ENCODE data around the gene DLGAP1. TPM values are rescaled to one million over a fixed set of nuclear protein-coding genes. Genes with fewer than 3 reads are reported as not detected.

DLGAP1 gene
- total and polyA plus RNA-seq, 2 of the 4 experiments (the other 2 are of a cell fraction) = under 0.01 to 0.09 TPM

DNA sequence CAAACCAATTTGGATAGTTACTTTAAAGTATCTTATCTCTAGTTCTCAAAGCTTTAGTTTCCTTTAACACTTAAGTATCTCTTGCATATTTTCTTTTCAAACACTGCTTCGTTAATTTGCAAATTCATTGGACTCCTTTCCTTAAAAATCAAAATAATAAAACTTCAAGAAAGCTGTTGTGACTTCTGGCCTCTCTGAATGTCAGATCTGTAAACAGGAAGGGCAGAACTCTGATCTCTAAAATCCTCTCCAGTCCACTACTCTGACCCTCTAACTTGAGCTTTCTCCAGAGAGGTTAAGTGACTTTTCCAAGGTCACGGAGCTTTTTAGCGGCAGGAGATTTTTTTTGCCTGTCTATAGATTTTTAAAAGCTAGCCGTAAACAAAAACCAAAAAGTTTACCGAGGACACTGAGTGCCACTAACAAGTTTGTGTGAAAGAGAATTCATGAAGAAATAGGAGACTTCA is 849.6 kb downstream of the DLGAP1 start:
- in situ Hi-C loops (cut with MboI; ENCODE audit: low sequenced_read_pairs) (loop anchor here (25.0 kb wide), 1 partner anchor 618 kb away; no protein-coding TSS in a partner anchor), intact Hi-C loops (cut with micrococcal nuclease) (no loop called here), dilution Hi-C loops (cut with HindIII; ENCODE audit: low sequenced_read_pairs, unreplicated experiment) (no loop called here)
- Histone ChIP-seq H3K4me1 (ENCODE audit: control insufficient read depth, insufficient read depth, low read length) (peaks cover 12% of the 10 kb centered on the region), H2AK5ac (ENCODE audit: low read depth, low read length) (peak overlapping the region; percentile 95), H3K4me2 (ENCODE audit: low read depth, low read length) (peak overlapping the region; percentile 100), H3K56ac (ENCODE audit: extremely low read depth, insufficient read depth, low read length) (peak overlapping the region; percentile 99), H4K20me1 (ENCODE audit: insufficient read depth, low read length) (no peaks in the 10 kb centered on the region), H2BK20ac (ENCODE audit: low read depth, low read length) (peak overlapping the region; percentile 94), H3K4ac (ENCODE audit: low read depth, low read length) (peak overlapping the region; percentile 99), H3K9me3 (ENCODE audit: control insufficient read depth, insufficient read depth, low read length) (no peaks in the 10 kb centered on the region), H4K91ac (ENCODE audit: insufficient read depth, low read depth, low read length) (peak overlapping the region; percentile 99), H2BK120ac (ENCODE audit: low read depth, low read length) (peak overlapping the region; percentile 99), H4K5ac (ENCODE audit: low read depth, low read length) (peak overlapping the region; percentile 100), H3K36me3 (ENCODE audit: control insufficient read depth, insufficient read depth, low read length) (no peaks in the 10 kb centered on the region), H4K8ac (ENCODE audit: low read depth in 2 of 2, low read length in 2 of 2) (peak overlapping the region; percentile 98), H3K27me3 (ENCODE audit: control insufficient read depth, insufficient read depth, low read length) (no peaks in the 10 kb centered on the region), H3K79me1 (ENCODE audit: low read depth in 1 of 2, low read length in 2 of 2) (peaks cover 10 to 44% of the 10 kb centered on the region in 2 experiments), H3K9ac (ENCODE audit: low read depth, low read length) (peak overlapping the region; percentile 100), H2AFZ (replicated peaks; ENCODE audit: low read length, poor library complexity) (no peak overlapping the region), H3K9me1 (ENCODE audit: insufficient read depth, low read length) (peaks cover 7% of the 10 kb centered on the region; the same call in 1 of the 2 replicates), H2AK9ac (replicated peaks; ENCODE audit: low read depth, low read length, poor library complexity) (peak overlapping the region; percentile 42), H2BK5ac (ENCODE audit: low read depth, low read length, poor library complexity, severe bottlenecking) (peak overlapping the region; percentile 100), H3K18ac (ENCODE audit: low read depth, low read length) (peak overlapping the region; percentile 99), H3K14ac (replicated peaks; ENCODE audit: low read depth, low read length) (peak overlapping the region; percentile 97), H3K27ac (ENCODE audit: insufficient read depth, low read length) (peak overlapping the region; percentile 100), H3K23ac (ENCODE audit: low read depth, low read length) (peak overlapping the region; percentile 98), H3K4me3 (ENCODE audit: insufficient read depth, low read depth, low read length) (peak overlapping the region; percentile 49), H2BK15ac (ENCODE audit: low read depth, low read length) (peak overlapping the region; percentile 79)
- BruUV-seq (replicated peaks) = no TSS peak
- ChIA-PET CTCF (interaction anchor here (0.7 to 2.5 kb wide), 4 partner anchors 10 to 61 kb away, joined by 3 to 9 read pairs (median 4); no protein-coding TSS in a partner anchor), POLR2A (ENCODE audit: unreplicated experiment) (interaction anchor here (0.7 to 2.8 kb wide), 7 partner anchors 18 to 157 kb away, joined by 3 to 11 read pairs (median 4); no protein-coding TSS in a partner anchor)
- no peak for ATAC-seq (ENCODE audit: low read depth)
- WGBS, 2 experiments (ENCODE audit: extremely low coverage in 2 of 2, insufficient read length in 1 of 2) = 0% methylated on average over 1 of the region's 5 CpGs; no CpG with 5 or more reads in 1 of the 2 experiments
- DNase-seq = peak; percentile 28
- TF ChIP-seq BHLHE40 (IDR thresholded peaks at IDR 0.05; ENCODE audit: low read depth, low read length) (no peak), RFX5 (IDR thresholded peaks at IDR 0.05; ENCODE audit: low read depth, low read length) (no peak), SMC3 (IDR thresholded peaks at IDR 0.05; ENCODE audit: low read depth, low read length) (no peak), RAD21 (IDR thresholded peaks at IDR 0.05; ENCODE audit: low read length) (no peak), POLR2A (IDR thresholded peaks at IDR 0.05; ENCODE audit: low read depth, low read length) (no peak; the same call in 1 of the 2 replicates), FOS (IDR thresholded peaks at IDR 0.05; ENCODE audit: low read depth, low read length) (no peak), NFE2L2 (IDR thresholded peaks at IDR 0.05; ENCODE audit: low read depth, low read length) (no peak), MAFK (IDR thresholded peaks at IDR 0.05; ENCODE audit: low read depth, low read length) (no peak), MAZ (IDR thresholded peaks at IDR 0.05; ENCODE audit: borderline replicate concordance, low read depth, low read length) (no peak), RCOR1 (IDR thresholded peaks at IDR 0.05; ENCODE audit: insufficient replicate concordance, low read length) (no peak)
- TF ChIP-seq, protein P1, sequence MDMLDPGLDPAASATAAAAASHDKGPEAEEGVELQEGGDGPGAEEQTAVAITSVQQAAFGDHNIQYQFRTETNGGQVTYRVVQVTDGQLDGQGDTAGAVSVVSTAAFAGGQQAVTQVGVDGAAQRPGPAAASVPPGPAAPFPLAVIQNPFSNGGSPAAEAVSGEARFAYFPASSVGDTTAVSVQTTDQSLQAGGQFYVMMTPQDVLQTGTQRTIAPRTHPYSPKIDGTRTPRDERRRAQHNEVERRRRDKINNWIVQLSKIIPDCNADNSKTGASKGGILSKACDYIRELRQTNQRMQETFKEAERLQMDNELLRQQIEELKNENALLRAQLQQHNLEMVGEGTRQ (IDR thresholded peaks at IDR 0.05; ENCODE audit: low read depth, low read length) = no peak
- TF ChIP-seq, protein P2, sequence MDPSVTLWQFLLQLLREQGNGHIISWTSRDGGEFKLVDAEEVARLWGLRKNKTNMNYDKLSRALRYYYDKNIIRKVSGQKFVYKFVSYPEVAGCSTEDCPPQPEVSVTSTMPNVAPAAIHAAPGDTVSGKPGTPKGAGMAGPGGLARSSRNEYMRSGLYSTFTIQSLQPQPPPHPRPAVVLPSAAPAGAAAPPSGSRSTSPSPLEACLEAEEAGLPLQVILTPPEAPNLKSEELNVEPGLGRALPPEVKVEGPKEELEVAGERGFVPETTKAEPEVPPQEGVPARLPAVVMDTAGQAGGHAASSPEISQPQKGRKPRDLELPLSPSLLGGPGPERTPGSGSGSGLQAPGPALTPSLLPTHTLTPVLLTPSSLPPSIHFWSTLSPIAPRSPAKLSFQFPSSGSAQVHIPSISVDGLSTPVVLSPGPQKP (IDR thresholded peaks at IDR 0.05; ENCODE audit: borderline replicate concordance, low read depth, low read length) = no peak
